LoVo (cell line): ENCODE data around the gene TENT4A.

Source experiments
- DNase-seq: peaks from one replicate; pipeline ENCODE4 v3.0.0-alpha.2; 2016; ENCODE audit warnings: low spot score

Gene TENT4A

DNA sequence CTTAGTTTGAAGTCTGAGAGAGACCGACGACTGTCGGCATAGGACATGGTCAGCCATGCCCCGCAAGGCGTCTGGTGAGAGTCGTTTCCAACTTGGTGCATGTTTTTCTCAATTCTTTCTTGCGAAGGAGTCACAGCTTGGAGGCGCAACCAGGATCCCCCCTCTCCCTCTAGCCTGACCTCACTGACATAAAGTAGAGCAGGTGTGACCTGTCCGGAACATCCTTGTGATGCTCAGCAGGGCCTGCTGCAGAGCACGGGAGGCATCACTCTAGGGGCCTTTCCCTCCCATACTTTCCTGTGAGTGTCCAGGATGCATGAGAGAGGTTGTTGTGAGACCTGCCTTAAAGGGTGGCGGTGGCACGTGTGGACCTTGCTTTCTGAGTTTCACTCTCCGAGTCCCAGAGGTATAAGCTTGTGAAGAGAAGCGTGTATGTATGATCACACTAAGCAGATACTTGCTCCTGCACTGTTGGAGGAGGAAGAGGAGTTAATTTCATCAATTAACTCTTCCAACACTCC is 5.0 kb downstream of the TENT4A start:
- no peak for DNase-seq

DNA sequence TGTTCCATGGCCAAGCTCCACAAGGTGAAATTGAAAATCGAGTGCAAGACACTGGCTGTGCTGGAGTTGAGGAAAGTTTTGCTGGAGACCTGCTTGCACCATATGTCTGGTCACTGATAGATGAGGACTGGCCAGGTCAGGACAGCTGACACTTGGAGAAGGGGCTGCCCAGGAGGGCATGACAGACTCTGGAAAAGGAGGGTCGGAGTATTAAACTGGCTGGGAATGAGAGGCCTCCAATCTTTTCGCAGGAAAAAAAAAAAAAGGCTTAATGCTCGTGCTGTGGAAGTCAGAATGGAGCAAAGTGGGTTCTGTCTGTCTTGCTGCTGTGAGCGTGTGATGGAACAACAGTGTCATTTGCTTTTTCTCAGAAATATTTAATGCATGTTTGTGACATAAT is 5.5 kb downstream of the TENT4A start:
- no peak for DNase-seq

DNA sequence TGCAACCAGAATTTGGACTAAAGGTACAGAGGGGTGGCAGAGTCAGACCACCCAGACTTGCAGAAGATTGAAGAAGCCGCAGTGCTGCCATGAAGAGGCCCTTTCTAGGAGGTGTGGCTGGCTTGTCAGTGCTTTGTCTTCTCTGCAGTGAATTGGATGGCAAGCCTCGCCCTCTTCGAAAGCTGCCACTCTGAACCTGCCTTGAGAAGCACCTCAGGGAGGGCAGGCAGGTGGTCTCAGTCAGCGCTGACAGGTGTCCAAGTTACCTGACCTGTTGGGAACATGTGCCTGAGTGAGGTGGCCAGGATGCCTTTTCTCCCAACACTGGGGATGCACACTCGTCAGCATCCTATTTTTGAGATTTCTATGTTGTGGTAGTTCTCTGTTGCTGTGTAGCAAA is 6.2 kb downstream of the TENT4A start:
- no peak for DNase-seq

DNA sequence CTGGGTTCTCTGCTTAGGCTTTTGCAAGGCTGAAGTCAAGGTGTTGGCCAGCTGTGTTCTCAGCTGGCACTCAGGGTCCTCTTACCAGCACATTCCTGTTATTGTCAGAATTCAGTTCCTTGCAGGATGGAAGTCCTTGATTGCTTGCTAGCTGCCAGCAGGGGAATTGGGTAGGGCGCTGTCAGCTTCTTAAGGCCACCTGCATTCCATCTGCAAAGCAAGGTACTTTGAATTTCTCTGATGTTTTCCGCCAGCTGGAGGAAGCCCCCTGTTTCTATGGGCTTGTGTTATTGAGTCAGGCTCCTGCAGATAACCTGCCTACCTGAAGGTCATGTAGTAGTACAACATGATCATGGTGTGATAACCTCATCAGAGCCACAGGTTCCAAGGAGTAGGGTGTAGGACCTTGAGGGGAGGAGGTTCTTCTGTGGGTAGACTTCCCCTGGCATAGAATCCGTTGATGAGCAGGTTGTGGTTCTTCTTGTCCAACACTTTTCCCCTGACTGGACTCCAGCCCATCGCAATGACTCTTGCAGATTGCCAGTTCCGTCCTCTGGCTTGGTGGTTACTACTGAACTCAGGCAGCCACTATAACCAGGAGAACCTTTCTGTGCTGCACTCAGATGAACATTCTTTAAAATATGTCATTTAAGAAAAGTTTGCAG is 6.8 kb downstream of the TENT4A start:
- no peak for DNase-seq

DNA sequence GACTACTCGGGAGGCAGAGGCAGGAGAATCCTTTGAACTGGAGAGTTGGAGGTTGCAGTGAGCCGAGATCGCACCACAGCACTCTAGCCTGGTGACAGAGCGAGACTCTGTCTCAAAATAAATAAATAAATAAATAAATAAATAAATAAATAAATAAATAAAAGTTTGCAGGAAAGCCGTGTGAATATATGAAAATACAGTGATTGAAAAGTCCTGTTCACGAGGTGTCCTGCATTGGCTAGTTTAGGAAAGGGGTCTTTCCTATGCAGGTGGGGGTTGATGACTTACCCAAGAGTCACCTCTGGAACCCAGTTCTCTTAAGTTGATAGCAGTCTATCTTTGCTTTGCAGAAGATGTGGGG is 7.3 kb downstream of the TENT4A start:
- no peak for DNase-seq

DNA sequence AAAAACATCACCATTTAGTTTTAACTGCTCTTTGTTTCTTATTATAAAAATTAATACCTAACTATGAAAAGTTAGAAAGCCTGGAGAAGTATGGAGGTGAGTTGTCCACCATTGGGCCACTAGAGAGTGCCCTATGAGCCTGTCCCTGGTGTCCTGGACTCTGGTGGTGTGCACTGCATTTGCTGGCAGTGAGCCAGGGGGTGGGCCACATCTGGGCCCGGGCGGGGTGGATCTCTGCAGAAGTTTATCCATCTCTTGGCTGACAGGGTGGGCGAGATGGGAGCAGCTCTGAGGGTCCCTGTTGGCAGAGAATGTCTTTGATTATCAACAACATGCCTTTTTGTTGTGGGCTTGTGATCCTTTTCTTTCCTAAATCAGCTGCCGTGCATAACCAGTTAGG is 8.2 kb downstream of the TENT4A start:
- no peak for DNase-seq

DNA sequence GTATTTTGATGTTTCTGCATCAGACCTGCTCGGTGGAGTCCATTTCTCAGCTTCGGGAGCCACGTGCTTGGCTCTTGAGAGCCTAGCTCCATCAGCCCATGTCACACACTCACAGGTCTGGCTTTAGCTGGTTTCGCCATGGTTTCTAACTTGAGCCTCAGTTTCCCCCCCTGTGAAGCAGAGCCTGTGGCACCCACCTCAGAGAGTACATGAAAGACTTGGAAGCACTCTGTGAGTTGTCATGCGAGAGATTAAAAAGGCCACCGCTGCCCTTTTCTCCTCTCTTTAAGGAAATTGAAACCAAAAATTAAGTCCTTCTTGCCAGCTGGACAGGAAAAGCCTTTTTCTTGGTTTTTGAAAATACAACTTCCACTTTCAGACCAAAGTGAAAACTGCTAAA is 8.8 kb downstream of the TENT4A start:
- no peak for DNase-seq

DNA sequence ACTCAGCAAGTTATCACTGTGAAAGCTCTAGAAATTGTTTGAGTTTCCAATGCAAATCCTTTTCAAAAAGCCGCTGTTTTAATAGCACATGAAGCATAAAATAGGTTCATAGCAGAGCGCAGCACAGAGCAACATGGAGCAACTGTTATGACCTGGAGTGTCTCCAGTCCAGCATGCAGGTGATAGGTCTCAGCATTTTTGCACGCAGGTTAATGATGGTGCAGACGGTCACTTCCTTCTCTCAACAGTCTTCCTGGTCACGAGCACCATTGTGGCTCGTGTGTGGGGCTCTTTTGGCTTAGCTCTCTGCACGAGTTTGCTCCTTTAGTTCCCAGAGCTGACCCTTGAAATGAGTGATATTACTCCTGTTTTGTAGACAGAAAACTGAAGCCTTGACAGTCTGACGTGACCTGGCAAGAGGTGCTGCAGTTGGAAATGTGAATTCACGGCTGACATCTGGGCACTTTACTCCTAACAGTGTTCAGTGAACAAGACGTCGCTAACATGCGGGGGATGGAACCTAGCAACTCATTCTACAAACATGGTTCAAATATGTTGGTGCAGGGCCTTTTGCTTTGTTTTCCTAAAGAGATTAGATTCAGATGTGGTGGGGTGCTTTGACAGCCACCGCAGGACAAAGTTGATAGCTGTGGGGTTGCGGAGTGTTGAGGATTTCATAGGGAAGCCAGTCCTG is 10.0 kb downstream of the TENT4A start:
- no peak for DNase-seq

DNA sequence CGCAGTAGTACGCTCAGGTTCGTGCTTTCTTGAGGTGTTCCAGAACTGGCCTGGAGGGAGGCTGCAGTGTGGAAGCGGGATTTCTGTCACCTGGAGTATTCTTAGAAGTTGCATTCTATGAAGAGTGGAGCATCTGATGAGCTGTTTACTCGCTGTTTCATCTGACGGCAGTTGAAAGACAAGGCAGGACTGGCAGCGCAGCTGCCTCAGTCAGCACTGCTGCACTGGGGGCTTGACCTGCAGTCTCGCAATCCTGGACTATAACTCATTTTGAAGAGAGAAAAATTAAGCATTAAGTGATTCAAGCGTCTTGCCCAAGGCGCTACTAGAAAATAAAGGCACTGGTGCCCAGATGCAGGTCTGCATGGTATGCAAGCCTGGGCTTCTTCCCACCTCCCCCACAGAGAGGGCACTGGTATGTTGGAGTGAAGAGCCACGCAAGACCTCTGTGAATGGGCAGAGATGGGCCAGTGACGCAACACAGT is 10.6 kb downstream of the TENT4A start:
- no peak for DNase-seq

DNA sequence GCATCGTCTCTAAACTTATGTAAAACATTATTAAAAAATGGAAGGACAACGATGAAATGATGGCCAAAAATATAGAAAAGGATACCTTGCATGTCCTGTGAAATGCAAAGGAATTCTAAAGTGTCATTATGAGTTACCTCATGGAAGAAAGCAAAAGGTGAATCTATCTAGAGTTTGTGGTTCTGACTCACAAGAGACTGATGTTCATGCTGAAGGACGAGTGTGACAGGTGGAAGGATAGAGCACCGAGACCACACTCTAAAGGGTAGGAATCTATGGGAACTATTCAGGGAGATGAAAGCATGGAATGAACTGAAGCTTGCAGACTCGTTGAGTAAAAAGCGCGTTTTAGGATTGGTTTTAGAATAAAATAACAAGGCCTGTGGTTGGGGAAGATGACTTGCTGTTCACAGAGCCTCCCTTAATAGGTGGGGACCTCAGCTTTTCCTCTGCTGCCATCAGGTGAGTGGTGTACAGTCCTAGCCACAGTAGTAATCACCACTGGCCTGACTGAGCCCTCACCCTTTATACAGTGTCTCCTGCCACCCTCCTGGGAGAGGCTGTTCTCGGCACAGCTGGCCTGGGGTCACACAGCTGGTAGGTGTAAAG is 11.2 kb downstream of the TENT4A start:
- DNase-seq: no peak

DNA sequence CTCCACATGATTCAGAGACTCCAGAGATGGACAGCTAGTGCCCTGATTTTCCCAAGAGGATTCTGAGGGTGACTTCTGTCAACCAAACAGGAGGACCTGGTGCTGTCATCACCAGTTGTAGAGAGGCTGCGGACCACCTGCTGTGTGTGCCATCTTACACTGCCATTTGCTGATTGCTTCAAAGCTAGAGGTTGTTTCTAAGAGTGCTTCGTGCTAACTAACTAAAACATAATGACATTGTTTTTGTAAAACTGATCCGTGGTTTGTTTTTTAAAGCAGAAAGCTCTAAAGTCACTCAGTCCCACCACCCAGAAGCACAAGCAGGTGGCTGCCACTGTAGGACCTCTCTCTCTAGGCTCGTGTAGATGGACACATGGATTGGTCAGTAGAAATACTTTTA is 12.2 kb downstream of the TENT4A start:
- DNase-seq: no peak

DNA sequence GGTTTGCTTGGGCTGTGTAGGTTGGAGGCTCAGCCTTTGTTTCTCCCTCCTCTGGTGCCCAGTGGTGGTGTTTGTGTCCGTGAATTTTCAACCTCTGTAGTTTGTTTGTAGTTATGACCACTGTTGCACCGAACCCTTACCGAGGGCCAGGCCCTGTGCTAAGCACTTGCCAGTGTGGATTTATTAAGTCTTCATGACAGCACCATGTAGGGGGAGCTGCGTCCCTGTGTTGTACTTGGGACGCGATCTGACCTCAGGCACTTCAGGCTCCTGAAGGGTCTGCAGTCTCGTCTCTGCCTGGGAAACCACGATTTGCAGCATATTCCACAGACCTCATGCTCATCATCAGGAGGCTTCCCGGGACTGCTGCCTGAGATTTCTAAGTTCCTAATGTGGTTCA is 12.8 kb downstream of the TENT4A start:
- no peak for DNase-seq

DNA sequence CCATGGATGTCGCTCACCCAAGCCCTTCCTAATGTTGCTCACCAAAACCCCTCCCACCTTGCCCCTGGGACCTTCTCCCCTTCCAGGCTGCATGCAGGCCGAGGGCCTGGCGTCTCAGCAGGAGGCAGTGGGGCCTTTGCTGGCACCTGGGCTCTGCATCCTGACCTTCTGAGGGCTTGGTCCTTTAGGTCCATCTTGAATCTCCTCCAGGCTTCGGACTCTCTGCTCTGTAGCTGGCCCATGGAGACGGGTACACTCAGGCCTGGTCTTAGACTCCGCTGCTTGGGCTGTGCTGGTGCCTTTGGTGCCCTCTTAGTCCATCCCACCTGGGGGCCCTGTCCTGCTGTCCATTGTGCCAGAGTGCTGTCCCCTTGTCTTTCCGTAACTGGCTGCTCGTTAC is 14.0 kb downstream of the TENT4A start:
- no peak for DNase-seq

DNA sequence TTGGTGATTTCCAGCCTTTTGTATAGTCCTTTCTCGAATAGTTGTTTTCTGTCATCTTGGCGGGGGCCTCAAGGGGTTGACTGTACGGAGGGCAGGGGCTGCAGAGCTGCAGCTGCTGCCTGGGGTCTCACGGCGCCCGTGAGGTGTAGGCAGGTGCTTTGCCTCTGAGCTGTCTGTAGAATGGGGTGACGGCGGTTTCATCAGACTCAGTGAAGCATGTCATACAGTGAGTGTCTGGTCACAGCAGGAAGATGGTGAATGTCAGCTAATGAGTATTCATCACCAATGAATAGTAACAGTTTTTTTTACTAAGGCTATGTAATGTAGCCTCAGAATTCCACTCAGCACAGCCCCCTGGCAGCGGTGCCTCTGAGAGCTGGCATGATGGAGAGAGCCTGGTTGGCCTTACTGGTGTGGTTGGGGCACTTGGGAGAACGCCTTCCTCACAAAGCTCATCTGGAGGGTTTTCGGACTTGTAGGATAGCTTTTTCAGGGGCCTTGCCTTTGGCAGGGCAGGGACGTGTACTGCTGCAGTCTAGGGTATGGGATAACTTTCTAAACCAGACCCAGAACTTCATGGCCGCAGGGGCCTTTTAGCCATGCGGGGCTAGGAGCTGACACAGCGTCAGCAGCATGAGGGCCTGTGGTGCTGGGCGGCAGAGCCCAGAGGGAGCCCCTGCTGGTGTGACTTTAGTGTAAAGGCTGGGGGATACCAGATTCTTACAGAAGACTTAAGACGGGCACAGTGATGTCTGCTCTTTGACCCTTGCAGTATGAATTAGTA is 15.0 kb downstream of the TENT4A start:
- no peak for DNase-seq

DNA sequence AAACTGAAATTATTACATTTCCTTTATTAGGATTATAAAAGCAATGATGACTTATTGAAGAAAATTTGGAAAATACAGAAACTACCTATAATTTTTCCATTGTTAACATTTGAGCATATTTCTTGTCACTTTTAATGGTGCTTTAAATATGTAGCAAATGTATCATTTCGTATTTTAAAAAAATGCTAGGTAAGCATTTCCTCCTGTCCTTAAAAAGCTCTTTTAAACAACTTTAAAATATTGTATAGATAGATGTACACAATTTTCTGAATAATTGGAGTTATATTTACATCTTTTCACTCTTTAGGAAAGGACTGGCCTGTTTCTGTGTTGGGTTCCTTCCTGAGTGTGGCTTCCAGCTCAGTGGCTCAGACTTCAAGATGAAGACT is 15.6 kb downstream of the TENT4A start:
- DNase-seq: no peak

DNA sequence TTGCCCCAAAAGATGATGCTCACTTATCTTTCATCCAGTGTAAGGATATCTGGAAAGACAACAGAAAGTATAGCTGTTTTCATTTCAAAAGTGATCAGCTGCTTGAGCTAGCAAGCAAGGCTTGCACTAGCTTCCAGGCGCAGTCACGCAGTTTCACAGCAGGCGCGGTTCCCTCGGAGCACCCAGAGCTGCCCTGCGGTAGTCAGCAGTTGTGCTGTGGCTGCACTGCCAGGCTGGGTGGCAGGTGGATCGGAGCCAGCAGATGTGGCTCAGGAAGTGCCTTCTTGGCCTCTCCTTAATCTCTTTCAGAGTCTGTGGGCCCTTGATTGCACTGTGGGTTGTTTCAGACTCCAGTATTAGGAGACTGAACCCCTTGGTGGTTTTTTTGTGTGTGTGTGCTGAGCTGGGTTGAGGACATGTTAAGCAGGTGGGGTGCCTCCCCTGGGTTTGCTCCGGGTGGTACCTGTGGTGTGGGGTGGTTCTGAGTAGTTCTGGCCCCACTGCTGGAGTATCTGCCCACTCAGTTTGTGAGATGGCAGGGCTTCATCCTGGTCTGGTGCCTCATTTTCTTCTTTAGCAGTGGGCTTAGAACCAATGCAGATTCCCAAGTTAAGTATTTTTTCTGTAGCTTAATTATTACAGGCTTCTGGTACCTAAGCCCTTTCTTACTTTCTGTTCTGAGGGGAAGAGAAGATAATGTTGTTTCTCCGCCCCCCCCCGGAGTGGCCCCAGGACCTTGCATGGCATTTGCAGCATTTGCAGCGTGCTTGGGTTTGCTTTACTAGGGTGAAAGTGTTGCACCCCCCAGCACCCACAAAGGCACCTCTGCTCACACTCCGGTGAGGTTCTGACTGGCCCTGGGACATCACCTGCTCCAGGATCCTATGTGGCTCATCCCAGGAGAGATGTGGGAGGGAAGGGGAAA is 16.4 kb downstream of the TENT4A start:
- DNase-seq: no peak

DNA sequence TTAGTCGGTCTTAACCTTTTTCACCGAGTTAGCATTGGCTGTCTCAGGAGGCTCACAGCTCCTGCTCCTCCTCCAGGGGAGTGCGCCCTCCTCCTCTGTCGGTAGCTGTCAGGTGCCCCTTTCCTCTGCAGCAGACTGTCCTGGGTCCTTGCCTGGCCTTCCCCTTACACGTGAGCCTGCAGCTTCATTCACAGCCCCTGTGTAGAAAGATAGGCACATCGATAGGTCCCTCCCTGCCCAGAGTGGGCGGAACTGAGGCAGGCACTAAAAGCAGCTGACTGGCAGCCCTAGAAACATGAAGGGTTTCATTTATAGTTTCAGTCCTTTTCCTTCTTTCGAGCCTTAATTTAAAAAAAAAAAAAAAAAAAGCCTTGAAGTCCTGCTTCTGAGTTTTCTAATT is 17.2 kb downstream of the TENT4A start:
- DNase-seq: no peak

DNA sequence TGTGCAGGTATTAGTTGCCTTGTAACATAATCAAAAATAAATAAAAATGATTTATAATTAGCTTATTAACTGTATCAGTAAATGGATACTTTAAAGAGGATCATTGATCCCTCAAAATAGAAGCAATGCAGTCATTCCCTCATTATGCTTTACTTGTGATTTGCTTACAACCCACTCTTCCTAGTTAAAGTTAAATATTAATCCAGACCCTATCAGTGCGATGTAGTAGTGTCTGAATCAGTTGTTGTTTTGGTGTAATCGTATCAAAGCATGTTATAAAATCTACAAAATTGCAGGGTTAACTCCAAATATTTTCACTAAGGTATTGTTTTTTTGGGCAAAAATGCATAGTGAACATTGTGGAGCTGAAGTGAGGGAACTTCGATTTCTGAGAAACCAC is 17.6 kb downstream of the TENT4A start:
- DNase-seq: no peak

DNA sequence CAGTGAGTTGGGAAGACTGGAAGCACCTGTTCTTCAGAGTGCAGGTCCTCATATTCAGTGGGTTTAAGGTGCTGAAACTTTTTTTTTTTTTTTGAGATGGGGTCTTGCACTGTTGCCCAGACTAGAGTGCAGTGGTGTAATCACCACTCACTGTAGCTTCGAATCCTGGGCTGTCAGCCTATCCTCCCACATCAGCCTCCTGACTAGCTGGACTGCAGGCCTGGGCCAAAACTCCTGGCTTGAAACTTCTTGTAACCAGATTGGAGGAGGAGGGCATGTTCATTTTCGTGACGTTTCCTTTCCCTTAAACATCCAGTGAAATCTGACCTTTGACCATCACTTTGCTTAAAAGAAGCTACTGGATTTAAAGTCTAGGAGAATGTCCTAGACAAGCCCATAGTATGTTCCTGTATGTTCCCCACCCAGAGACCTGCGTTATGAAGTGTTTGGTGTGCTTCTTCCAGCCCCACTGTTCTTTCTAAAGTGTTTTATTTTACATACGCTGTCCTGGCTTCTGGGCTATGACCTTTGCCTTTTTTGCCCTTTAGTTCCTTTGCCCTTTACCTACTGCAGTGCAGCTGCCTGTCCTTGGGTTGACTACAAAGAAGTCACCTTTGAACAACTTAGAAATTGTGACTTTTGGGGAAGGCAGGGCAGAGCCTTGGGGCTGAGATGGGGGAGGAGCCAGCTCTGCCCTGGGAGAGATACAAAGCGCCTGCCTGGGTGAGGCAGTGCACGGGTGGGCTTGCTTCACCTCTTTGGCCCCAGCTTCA is 18.4 kb downstream of the TENT4A start:
- no peak for DNase-seq

DNA sequence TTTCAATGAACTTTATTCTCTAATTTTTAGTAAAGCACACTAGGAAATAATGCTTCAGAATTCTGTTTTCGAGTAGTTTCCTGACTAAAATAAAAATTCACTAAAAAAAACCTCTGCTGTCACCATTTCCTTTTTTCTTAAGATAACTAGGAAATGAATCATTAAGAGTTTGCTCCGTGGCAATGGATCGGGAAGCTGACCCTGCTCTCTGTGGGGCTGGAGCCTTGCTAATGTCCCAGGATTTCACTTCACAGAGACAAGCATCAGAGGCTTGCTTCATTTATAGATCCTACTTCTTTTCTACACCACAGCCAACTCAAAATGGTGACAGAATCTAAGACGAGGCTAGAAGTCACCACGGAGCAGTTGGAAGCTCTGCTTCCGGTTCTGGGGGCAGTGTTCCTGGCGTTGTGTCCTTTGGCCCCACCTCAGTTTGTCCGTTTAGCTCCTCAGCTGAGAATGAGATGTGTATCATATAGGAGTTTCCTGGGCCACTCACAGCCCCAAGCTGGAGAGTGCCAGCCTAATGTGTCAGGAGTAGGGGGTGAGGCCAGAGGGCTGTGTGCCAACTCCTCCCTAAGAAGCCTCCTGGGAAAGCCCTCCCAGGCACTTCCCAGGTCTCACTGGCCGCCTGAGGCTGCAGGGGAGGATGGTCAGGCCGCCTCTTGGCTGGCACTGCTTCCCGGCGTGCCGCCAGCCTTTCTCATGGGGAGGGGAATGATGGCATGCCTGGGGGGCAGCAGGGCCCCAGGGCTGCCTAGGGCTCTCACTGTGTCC is 19.6 kb downstream of the TENT4A start:
- DNase-seq: no peak
